Colonic mucosa (tissue), 4 donors: ENCODE measurements around the gene TLL2. TPM values are rescaled to one million over a fixed set of nuclear protein-coding genes. Genes with fewer than 3 reads are reported as not detected.
"Not testable (repeated sequence)": the region's sequence is repeated elsewhere in the genome, so short reads cannot be mapped to it uniquely, and the experiment has no call there.

ENCODE experiments used
- DNase-seq: peaks from one replicate; pipeline ENCODE4 v3.0.0-alpha.2; 2020
- H3K27ac ChIP-seq: fragments of 200-600 bp; one replicate; pipeline ENCODE4 v1.8.0; 2021
- H3K27me3 ChIP-seq: fragments of 200-600 bp; one replicate; pipeline ENCODE4 v1.8.0; 2021
- H3K36me3 ChIP-seq: fragments of 200-600 bp; one replicate; pipeline ENCODE4 v1.8.0; 2021
- H3K4me1 ChIP-seq: fragments of 200-600 bp; one replicate; pipeline ENCODE4 v1.8.0; 2021; ENCODE audit warnings: mild to moderate bottlenecking
- H3K4me3 ChIP-seq: fragments of 200-600 bp; one replicate; pipeline ENCODE4 v1.8.0; 2021
- H3K9ac ChIP-seq, 2 donors: one replicate each; pipeline ENCODE4 v1.7.0; 2013; ENCODE audit warnings: control low read depth in 2 of 2, low read depth in 2 of 2, low read length in 2 of 2
- H3K9me3 ChIP-seq: fragments of 200-600 bp; one replicate; pipeline ENCODE4 v1.8.0; 2021
- CTCF ChIP-seq: fragments of 200-600 bp; IDR thresholded peaks from one replicate; pipeline ENCODE4 v1.8.0; 2022; ENCODE audit warnings: antibody characterized with exemption, mild to moderate bottlenecking
- intact Hi-C: fragments of 100-400 bp; cut with DNase I; formaldehyde crosslinking; loops from one replicate; pipeline ENCODE4 v1.14.1; 2022
- total RNA-seq, 2 donors: library from RNA; stranded (reverse); fragmentation: NEBNext Ultra II Directional in 1 of 2; extraction: Animal tissue kit (Norgen Biotek cat#: 25700) in 1 of 2; gene quantifications; one replicate each; pipeline ENCODE4 v1.2.1, GENCODE V29; 2021
- donor health status: healthy.
- donor health status: DM: no; HTN: no; CAD: no.
- donor health status: DM: no; HTN: no; CAD: no.

The TLL2 gene
- total RNA-seq, 2 donors from 2014 or later, result 0.30 to 0.45 TPM

GRCh38 chr10:96555330-96555729 is 41.6 kb upstream of the TLL2 start:
- H3K27ac ChIP-seq, result no peak overlapping the region
- no peak for TF ChIP-seq CTCF
- no peak overlapping the region for H3K9ac ChIP-seq
- H3K9me3 ChIP-seq, result no peaks in the 10 kb centered on the region
- DNase-seq, result no peak
- peaks cover 6% of the 10 kb centered on the region for H3K36me3 ChIP-seq
- H3K4me3 ChIP-seq, result no peak overlapping the region
- intact Hi-C loops, result no loop called here
- no peaks in the 10 kb centered on the region for H3K4me1 ChIP-seq
- no peaks in the 10 kb centered on the region for H3K27me3 ChIP-seq

- no peak for TF ChIP-seq CTCF
- Histone ChIP-seq H3K27ac (no peak overlapping the region), H3K27me3 (no peaks in the 10 kb centered on the region), H3K4me3 (no peak overlapping the region), H3K36me3 (peaks cover 12% of the 10 kb centered on the region), H3K9ac (no peak overlapping the region), H3K9me3 (no peaks in the 10 kb centered on the region), H3K4me1 (no peaks in the 10 kb centered on the region)
- intact Hi-C loops, result no loop called here
- no peak for DNase-seq
These were observed 34.9 kb upstream of the TLL2 start for GRCh38 chr10:96548589-96548988.

- H3K27ac ChIP-seq, H3K4me3 ChIP-seq, DNase-seq, H3K9ac ChIP-seq, H3K27me3 ChIP-seq, H3K4me1 ChIP-seq, intact Hi-C loops, H3K9me3 ChIP-seq: not testable (repeated sequence)
- peaks cover 12% of the 10 kb centered on the region for H3K36me3 ChIP-seq
These were observed 31.8 kb upstream of the TLL2 start for GRCh38 chr10:96545558-96545957.

- Histone ChIP-seq H3K27me3 (no peaks in the 10 kb centered on the region), H3K4me3 (no peak overlapping the region), H3K4me1 (no peaks in the 10 kb centered on the region), H3K36me3 (no peaks in the 10 kb centered on the region), H3K9ac (no peak overlapping the region), H3K9me3 (no peaks in the 10 kb centered on the region), H3K27ac (no peak overlapping the region)
- TF ChIP-seq CTCF, result no peak
- no peak for DNase-seq
- intact Hi-C loops, result no loop called here
These were observed 28.2 kb upstream of the TLL2 start for GRCh38 chr10:96541921-96542320.

GRCh38 chr10:96540240-96540639 is 26.5 kb upstream of the TLL2 start:
- Histone ChIP-seq H3K27ac (no peak overlapping the region), H3K4me3 (no peak overlapping the region), H3K9ac (no peak overlapping the region), H3K4me1 (no peaks in the 10 kb centered on the region), H3K27me3 (no peaks in the 10 kb centered on the region), H3K9me3 (no peaks in the 10 kb centered on the region), H3K36me3 (no peaks in the 10 kb centered on the region)
- no peak for TF ChIP-seq CTCF
- intact Hi-C loops, result no loop called here
- no peak for DNase-seq

GRCh38 chr10:96538683-96539082 is 25.0 kb upstream of the TLL2 start:
- Histone ChIP-seq H3K9me3 (no peaks in the 10 kb centered on the region), H3K27ac (no peak overlapping the region), H3K27me3 (no peaks in the 10 kb centered on the region), H3K4me1 (peaks cover under 1% of the 10 kb centered on the region), H3K36me3 (no peaks in the 10 kb centered on the region), H3K4me3 (no peak overlapping the region), H3K9ac (no peak overlapping the region)
- TF ChIP-seq CTCF, result no peak
- DNase-seq, result no peak
- intact Hi-C loops, result no loop called here
